NCI-H524 treated with DMSO at 0.1 percent for 48 hours (cell line): ENCODE results near the gene BTBD2.

ENCODE experiments used
- DNase-seq: peaks from one replicate; lab custom pipeline; 2025; lab: John Stamatoyannopoulos, UW

BTBD2 gene

DNA sequence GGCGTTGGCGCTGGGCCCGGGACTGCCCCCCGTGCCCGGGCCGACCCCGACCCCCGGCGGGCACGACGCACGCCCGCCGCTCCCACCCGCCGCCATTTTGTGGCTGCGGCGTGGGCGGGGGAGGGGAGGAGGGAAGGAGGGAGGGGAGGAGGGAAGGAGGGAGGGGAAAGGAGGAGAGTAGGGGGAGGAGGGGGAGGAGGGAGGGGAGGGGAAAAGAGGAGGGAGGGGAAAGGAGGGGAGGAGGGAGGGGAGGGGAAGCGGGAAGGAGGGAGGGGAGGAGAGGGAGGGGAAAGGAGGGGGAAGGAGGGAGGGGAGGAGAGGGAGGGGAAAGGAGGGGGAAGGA, at the start of gene BTBD2:
Gene BTBD2 (minus strand): TSS at position 107 of the 343 bp plus-strand sequence. CDS start 11 bp downstream, at position 96.
- no peak for DNase-seq

DNA sequence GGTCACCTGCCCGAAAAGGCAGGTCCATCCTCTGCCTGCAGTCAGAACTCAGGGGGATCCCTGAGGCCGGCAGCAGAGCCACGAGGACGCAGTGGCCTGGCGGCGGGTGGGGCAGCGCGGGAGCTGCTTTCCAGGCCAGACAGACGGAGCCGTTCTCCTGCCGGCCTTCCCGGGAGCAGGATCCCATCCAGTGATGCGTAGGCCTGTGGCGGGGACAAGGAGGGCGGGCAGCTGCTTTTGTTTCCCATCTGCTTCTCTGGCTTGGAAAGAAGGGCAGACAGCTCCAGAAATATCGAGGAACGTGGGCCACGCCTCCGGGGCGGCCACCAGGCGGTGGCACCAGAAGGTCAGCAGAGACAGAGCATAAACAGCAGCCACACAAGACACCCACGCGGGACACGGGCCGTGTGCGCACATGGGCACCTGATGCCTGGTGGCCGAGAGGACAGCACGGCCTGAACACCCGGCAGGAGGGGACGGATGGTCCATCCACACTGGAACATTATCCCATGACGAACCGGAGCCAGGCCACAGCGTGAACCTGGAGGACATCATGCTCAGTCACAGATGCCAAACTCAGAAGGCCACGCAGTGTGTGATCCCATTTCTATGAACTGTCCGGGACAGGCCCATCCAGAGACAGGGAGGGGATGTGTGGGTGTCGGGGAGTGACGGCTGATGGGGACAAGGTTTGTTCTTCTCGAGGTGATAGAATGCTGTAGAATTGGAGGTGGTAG, 49.4 kb upstream of the BTBD2 start:
- DNase-seq, result no peak

DNA sequence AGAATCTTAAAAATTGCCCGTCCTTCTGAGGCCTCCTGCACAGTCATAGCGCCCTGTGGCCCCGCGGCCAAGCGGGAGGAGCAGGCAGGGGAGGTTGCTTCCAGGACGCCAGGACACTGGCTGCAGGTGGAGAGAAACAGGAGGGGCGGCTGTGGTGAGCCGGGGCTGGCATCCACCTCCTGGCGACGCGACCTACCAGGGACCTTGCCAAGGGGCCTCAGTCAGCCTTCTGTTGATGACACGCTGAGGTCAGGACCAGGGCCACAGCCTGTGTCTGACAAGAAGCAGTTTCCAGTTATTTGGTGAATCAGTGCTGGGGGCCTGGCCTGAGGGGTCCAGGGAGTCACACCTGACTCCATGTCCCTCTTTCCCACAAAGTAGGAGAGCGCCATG, 48.9 kb upstream of the BTBD2 start:
- DNase-seq, result no peak

DNA sequence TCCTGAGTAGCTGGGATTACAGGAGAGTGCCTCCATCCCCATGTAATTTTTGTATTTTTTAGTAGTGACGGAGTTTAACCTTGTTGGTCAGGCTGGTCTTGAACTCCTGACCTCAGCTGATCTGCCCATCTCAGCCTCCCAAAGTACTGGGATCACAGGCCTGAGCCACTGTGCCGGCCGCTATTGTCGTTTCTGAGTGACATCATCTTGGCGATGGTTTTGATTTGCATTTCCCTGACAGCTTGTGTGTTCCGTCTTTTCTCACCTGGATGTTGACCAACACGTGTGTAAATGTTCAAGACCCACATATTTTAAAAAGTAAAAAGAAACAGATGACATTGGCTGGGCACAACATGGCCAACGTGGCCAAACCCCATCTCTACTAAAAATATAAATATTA, 48.3 kb upstream of the BTBD2 start:
- no peak for DNase-seq

DNA sequence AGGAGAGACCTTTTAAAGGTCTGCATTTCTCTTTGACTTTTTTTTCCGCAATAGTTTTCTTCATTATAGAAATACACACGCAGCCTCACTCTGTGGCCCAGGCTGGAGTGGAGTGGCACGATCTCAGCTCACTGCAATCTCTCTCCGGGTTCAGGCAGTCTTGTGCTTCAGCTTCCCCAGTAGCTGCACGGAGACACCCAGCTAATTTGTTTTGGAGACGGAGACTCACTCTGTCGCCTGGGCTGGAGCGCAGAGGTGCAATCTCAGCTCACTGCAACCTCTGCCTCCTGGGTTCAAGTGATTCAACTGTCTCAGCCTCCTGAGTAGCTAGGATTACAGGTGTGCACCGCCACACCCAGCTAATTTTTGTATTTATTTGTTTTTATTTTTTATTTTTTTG, 47.3 kb upstream of the BTBD2 start:
- no peak for DNase-seq

DNA sequence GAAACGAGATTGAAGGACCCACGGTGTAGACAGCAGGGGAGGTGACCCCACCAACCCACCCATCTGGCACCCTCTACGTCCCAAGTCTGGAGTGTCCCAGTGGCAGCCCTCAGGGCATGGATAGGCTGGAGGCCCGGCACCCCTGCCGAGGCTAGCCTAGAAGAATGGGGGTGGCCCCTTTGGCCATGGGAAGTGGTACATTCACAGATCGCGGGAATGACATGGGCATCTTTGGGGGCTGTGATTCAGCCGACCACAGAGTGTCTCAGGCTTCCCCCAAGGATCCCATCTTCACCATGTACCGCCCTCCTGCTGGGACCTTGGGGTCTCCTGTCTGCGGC, 46.8 kb upstream of the BTBD2 start:
- DNase-seq, result no peak

DNA sequence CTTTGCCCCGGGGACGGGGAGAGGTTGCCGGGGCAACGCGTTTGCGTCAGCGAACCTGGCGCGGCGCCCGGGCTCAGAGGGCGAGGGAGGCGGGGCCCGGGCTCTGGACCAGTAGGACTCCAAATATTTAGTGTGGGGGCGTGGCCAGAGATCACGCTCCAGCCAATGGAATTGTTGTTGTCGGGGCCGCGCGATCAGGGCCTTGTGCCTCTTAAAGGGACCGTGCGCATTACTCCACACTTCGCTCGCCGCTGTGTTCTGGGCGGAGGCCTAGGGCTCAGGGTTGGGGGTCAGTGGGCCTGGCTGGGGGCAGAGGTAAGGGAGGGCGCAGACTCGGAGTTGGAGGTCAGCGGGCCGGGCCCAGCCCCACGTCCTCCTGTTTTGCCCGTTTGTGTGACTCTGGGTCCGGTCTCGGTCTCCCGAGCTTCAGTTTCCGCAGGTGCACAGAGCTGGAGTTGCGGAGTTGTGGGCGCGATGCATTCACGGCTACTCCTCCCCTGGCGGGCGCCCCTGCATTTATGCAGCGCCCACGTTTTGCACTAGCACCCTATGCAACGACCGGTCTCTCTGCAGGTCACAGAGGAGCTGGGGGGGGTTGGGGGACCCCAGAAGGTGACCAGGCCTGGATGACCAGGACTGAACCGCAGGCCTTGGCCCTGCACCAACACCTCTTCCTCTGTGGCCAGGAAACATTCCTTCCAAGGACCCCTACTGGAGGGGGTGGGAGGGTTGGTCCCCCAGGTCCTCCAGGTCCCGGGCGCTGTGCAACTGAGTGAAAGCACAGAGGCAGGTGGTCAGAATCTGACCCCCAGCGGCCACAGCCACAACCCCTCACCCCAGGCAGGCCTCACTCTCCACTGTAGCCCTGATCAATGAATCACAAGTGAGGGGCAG, 46.2 kb upstream of the BTBD2 start:
- peak; percentile 93 for DNase-seq

DNA sequence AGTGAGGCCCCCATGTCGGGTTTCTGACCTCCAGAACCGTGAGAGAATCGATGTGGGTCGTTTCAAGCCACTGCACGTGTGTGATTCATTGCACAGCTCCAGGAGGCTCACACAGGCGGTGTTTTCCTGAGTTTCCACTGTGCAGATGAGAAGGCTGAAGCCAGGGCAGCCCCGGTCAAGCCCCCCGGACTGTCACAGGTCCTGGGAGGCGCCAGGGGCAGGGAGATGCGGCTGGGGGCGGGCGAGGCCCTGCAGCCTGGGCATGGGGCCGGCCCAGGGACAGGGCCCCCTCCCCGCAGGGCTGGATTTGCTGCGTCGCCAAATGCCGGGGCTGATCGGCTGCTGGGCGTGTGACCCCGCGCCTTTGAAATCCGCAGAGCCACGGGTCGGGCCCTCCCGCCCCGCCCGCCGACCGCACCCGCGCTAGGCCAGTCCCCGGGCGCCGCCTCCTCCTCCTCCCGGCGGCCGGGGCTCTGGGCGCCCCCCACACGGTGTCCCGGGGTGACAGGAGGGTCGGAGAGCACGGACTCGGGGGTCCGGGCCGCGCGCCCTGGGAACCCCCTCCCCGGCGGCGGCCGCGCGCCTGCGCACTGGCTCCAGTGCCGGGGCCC, 45.5 kb upstream of the BTBD2 start:
- DNase-seq, result no peak

DNA sequence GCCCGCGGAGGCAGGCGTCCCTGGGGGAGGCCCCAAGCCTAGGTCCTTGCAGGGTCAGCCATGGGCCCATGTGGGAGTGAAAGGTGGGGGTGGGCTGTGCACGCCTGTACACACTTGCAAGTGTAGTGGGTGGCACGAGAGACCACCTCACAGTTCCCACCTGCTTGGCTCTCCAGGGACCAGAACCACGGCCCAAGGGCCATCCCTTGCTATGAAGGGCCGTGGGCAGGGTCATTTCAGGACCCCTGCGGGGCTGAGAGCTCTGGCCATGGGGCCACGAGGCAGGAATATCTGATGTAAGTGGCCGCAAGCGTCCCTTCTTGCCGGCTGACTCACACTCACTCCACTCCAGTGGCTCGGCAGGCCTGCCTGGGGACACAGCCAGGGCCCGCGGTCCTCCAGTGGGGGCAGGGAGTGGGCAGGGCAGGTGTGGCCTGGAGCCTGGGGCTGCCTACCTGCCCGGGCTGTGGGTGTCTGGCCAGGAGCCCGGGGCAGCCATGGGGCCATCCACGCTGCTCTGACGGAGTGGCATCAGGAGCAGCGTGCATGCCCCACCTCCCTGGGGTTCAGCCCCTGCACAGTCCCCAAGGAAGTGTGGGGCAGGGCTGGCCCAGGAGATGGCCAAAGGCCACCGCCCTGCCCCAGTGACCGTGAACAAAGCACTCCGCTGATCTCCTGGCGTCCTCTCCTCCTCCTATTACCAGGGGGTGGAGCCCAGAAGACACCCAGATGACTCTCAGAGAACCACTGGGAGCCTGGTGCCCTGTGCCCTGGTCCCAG, 44.1 kb upstream of the BTBD2 start:
- no peak for DNase-seq

DNA sequence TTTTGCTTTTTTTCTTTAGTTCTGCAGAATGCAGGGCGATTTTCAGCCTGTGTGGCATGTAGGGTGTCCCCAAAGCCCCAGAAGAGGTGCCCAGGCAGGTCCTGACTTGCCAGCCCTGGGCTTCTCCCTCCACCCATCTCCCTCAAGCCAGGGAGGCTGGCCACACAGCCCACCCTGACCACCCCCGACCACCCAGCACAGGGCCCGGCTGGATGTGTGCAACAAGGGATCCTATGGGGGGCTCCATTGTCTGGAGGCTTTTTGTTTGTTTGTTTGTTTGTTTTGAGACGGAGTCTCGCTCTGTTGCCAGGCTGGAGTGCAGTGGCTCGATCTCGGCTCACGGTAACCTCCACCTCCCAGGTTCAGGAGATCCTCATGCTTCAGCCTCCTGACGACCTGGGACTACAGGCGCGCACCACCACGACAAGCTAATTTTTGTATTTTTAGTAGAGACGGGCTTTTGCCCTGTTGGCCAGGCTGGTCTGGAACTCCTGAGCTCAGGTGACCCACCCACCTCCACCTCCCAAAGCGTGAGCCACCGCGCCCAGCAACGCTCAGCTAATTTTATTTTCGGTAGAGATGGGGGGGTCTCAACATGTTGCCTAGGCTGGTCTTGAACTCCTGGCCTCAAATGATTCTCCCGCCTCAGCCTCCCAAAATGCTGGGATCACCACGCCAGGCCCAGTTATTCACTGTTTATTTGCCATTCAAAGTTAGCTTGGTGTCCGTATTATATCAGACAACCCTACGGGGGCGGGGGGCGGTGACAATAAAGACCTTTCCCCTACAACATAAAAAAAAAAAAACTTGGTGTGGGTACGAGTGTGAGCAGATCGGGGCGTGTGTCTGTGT, 43.3 kb upstream of the BTBD2 start:
- DNase-seq, result no peak

DNA sequence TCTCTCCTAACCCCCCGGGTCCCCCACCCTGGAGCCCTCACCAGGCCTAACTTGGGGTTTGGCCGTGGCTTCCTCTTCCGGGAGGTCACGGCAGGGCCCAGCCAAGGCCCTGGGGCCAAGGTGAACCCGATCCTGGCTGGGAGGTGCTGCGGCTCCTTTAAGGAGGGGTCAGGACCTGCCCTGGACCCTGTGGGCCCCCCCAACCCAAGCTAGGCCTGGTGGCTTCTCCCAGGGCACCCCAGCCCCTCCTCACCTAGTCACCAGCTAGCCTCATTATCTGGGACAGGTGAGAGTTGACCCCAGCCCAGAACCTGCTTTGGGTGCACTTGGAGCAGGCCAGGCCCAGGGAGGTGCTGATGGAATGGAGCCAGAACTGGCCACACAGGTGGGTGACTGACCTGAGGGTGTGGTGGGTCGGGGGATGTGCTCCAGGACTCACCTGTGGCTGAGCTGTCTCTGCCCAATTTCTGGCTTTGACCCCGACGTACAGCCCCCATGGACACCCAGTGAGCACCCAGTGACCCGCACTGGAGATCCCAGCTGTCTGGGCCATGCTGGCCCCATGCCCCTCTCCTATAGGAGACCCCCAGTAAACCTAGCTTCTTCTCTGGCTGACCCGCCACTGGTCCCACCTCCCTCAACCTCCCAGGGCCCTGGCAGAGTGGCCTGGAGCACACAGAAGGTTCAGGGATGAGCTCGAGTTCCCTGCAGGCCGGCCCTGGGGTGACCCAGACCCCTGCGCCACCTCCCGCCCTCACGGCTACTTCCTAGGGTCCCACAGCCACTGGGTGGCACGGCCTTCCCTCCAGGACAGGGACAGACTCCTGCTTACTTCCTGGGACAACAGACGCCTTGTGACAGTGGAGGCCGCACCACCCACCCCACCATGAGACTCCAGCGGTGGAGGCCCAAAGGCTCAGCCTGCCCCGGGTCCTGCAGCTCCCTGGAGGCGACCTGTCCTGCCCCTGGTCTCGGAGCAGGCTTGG, 42.3 kb upstream of the BTBD2 start:
- DNase-seq, result no peak

DNA sequence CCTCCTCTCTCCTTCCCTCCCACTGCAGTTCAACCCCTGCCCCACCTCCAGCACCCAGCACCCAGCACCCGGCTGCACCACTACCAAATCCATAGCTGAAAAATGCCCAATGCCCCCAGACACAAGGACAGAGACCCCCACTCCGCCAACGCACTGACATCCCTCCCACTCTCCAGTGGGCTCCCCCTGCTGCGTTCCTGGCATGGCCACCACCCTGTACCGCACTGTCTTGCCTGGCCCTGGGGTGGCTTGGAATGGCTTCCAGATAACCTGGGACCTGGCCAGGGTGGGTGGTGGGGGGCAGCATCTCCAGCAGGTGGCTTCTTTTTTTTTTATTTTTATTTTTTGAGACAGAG, 41.3 kb upstream of the BTBD2 start:
- no peak for DNase-seq

DNA sequence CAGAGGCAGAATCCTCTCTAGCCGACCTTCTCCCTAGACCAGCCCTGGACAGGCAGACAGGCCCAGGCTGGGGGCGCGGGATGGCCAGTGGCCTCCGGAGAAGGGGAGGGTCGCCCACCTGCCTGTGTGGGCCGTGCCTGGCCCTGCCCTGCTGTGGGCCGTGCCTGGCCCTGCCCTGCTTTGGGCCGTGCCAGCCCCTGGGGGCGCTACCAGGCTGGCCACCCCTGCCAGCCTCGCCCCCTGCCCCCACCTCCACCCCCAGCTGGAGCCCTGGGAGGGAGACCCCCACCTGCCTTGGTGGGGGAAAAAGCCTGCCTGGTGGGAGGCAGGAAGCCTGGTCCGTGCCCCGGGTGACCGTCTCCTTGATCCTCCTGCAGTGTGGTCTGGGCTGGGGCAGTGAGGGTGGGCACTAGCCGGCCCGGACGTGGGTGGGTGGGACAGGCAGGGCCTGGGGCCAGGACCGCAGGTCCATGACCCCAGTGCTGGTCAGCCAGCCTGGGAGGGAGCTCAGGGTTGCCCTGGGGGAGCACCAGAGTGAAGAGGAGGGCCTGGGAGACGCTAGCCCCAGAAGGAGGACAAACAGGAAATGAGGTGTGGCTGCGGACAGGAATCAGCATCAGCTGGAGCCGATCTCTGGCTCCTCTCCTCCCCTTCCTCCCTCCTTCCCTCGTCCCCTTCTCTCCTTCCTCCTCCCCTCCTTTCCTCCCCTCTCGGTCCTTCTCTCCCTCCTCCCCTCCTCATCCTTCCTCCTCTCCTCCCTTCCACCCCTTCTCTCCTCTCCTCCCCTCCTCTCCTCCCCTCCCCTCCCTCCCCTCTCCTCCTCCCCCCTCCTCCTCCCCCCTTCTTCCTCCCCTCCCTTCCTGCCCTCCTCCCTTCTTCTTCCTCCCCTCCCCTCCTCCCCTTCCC, 40.7 kb upstream of the BTBD2 start:
- no peak for DNase-seq

DNA sequence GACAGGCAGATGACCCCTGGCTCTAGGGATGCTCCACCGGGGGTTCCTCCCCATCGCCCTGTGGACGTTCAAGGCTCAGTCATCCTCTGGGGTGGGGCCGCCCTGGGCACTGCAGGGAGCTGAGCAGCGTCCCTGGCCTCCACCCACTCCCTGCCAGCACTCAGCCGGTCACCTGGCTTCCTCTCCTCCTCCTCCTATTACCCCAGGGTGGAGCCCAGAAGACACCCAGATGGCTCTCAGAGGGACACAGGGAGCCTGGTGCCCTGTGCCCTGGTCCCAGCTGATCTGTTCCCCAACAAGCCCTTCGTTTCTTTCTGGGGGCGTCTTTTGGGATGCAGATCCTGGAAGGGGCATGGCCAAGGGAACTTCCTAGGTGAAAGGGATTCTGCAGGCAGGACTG, 39.2 kb upstream of the BTBD2 start:
- DNase-seq, result no peak

DNA sequence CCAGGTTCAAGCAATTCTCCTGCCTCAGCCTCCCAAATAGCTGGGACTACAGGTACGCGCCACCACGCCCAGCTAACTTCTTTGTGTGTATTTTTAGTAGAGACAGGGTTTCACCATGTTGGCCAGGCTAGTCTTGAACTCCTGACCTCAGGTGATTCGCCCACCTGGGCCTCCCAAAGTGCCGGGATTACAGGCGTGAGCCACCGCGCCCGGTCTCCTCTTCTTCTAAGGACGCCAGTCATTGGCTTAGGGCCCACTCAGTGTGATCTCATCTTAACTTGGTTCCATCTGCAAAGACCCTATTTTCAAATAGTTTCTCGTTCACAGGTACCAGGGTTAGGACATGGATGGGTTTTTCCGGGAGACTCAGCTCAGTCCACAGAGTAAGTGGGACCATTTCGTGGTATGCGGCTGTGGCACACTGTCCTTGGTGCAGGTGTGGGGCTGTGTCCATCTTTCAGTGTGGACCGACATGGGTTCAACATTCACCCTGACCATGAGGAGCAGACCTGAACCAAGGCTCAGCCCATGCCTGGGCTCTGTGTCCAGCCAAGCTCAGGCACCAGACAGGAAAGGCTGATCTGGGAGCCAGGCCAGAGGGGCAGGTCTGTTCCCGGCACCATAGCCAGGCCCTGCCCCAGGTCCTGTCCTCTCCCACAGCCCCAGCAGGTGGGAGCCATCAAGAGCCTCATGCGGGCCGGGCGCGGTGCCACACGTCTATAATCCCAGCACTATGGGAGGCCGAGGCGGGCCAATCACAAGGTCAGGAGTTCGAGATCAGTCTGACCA, 38.3 kb upstream of the BTBD2 start:
- DNase-seq, result no peak

DNA sequence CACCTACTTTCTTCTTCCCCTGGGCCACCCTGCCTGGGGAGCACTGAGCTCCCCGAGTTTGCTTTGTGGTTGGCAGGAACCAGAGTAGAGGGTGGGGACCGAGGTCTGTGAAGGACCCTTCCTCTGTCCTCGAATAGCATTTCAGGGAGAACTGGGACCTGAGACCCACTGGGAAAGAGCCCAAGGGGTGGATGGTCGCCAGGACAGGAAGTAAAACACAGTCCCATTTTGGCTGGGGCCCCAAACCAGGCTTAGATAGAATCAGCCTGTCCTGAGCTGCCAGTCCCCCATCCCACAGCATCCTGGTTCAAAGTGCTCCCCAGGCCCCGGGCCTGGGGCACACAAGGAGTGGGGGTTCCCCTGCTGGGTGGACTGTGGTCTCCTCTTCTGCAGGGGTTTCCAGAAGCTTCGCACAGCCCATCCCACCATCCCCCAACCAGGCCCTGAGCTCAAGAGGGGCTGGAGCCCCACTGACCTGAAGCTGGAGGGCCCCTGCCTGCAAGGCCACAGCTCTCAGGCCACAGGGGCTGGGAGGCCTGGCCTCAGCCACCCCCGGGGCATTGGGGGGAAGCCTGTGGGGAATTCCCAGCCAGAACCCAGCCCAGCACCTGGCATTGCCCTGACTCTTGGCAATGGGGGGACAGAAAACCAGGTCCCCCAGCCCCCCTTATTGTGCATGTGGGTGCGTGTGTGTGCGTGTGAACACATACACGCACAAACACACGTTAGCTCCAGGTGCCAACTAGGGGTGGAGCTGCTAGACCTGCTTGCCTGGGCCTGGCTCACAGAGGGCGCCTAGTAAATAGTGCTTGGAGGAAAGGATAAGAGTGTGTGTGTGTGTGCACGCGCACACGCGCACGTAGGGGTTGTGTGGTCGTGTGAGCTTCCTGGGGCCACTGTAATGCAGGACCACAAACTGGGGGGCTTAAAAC, 36.5 kb upstream of the BTBD2 start:
- DNase-seq, result no peak
